Measurements from ENCODE around the gene MMP11. TPM values are rescaled to one million over a fixed set of nuclear protein-coding genes. Genes with fewer than 3 reads are reported as not detected.

MMP11 gene
- total and polyA plus RNA-seq, 5 donors from 2014 or later = 0.52 to 1.7 (median 1.0) TPM; not detected in 1

- H3K36me3 ChIP-seq (ENCODE audit: control insufficient read depth, insufficient read depth, low read length) = peaks cover 64% of the 10 kb centered on the region
- H3K4me1 ChIP-seq (ENCODE audit: control insufficient read depth, insufficient read depth, low read length, poor library complexity, severe bottlenecking) = peaks cover 6% of the 10 kb centered on the region
- no peak for DNase-seq
- H3K27me3 Mint-ChIP-seq = no peaks in the 10 kb centered on the region
- H3K27me3 ChIP-seq (ENCODE audit: control insufficient read depth, insufficient read depth, low read length) = no peaks in the 10 kb centered on the region
- H3K27ac Mint-ChIP-seq = no peak overlapping the region
- peaks cover 0 to 23% (median 9%) of the 10 kb centered on the region in 4 donors for H3K4me1 Mint-ChIP-seq
- H3K4me3 ChIP-seq (ENCODE audit: low read depth, low read length) = no peak overlapping the region
- H3K9me3 ChIP-seq (ENCODE audit: control insufficient read depth in 2 of 2, low read length in 2 of 2) = no peaks in the 10 kb centered on the region
- peaks cover 38% of the 10 kb centered on the region for H3K36me3 Mint-ChIP-seq
- H3K9me3 Mint-ChIP-seq = no peaks in the 10 kb centered on the region
- ATAC-seq (ENCODE audit: low read depth in 2 of 2) = no peak
- H3K27ac ChIP-seq (ENCODE audit: insufficient read depth, low read length, poor library complexity, severe bottlenecking) = no peak overlapping the region
- H3K4me3 Mint-ChIP-seq = no peak overlapping the region
Observed at GRCh38 chr22:23824476-23825245, 52.0 kb downstream of the MMP11 start.

GRCh38 chr22:23825246-23825905, 52.7 kb downstream of the MMP11 start:
- Histone ChIP-seq H3K36me3 (ENCODE audit: control insufficient read depth, insufficient read depth, low read length) (peaks cover 60% of the 10 kb centered on the region), H3K4me1 (ENCODE audit: control insufficient read depth, insufficient read depth, low read length, poor library complexity, severe bottlenecking) (peaks cover 6% of the 10 kb centered on the region), H3K4me3 (ENCODE audit: low read depth, low read length) (no peak overlapping the region), H3K27me3 (ENCODE audit: control insufficient read depth, insufficient read depth, low read length) (no peaks in the 10 kb centered on the region), H3K27ac (ENCODE audit: insufficient read depth, low read length, poor library complexity, severe bottlenecking) (no peak overlapping the region), H3K9me3 (ENCODE audit: control insufficient read depth in 2 of 2, low read length in 2 of 2) (no peaks in the 10 kb centered on the region)
- H3K27ac Mint-ChIP-seq = peak overlapping the region in 1 of 3 donors; percentile 38
- H3K36me3 Mint-ChIP-seq = peaks cover 40% of the 10 kb centered on the region
- DNase-seq (no peak), ATAC-seq (ENCODE audit: low read depth in 2 of 2) (no peak)
- H3K9me3 Mint-ChIP-seq = no peaks in the 10 kb centered on the region
- H3K27me3 Mint-ChIP-seq = no peaks in the 10 kb centered on the region
- peak overlapping the region in 1 of 4 donors; percentile 38 for H3K4me3 Mint-ChIP-seq
- H3K4me1 Mint-ChIP-seq = peaks cover 7 to 19% (median 14%) of the 10 kb centered on the region in 4 donors

GRCh38 chr22:23826510-23827350, 54.1 kb downstream of the MMP11 start:
- Mint-ChIP-seq H3K27me3 (no peaks in the 10 kb centered on the region), H3K27ac (peak overlapping the region in 1 of 3 donors; percentile 62), H3K36me3 (peaks cover 36% of the 10 kb centered on the region)

GRCh38 chr22:23827351-23827995, 54.8 kb downstream of the MMP11 start:
- no peaks in the 10 kb centered on the region for H3K27me3 Mint-ChIP-seq
- H3K27ac Mint-ChIP-seq = peak overlapping the region in 1 of 3 donors; percentile 66
- peaks cover 34% of the 10 kb centered on the region for H3K36me3 Mint-ChIP-seq

More at GRCh38 chr22:23826510-23827350, 54.1 kb downstream of the MMP11 start:
- H3K27me3 ChIP-seq (ENCODE audit: control insufficient read depth, insufficient read depth, low read length) = no peaks in the 10 kb centered on the region
- Mint-ChIP-seq H3K4me1 (peaks cover 7 to 15% (median 12%) of the 10 kb centered on the region in 4 donors), H3K4me3 (no peak overlapping the region), H3K9me3 (no peaks in the 10 kb centered on the region)
- DNase-seq = peak in 1 of 3 donors; percentile 68
- H3K4me1 ChIP-seq (ENCODE audit: control insufficient read depth, insufficient read depth, low read length, poor library complexity, severe bottlenecking) = no peaks in the 10 kb centered on the region
- no peak overlapping the region for H3K27ac ChIP-seq (ENCODE audit: insufficient read depth, low read length, poor library complexity, severe bottlenecking)
- peaks cover 61% of the 10 kb centered on the region for H3K36me3 ChIP-seq (ENCODE audit: control insufficient read depth, insufficient read depth, low read length)
- no peak overlapping the region for H3K4me3 ChIP-seq (ENCODE audit: low read depth, low read length)
- no peak for ATAC-seq (ENCODE audit: low read depth in 2 of 2)
- no peaks in the 10 kb centered on the region for H3K9me3 ChIP-seq (ENCODE audit: control insufficient read depth in 2 of 2, low read length in 2 of 2)

GRCh38 chr22:23828800-23829680, 56.4 kb downstream of the MMP11 start:
- ATAC-seq (ENCODE audit: low read depth in 2 of 2) (no peak), DNase-seq (no peak)
- H3K27ac ChIP-seq (ENCODE audit: insufficient read depth, low read length, poor library complexity, severe bottlenecking) = no peak overlapping the region
- no peaks in the 10 kb centered on the region for H3K9me3 ChIP-seq (ENCODE audit: control insufficient read depth in 2 of 2, low read length in 2 of 2)
- Mint-ChIP-seq H3K4me1 (peaks cover 7 to 13% (median 10%) of the 10 kb centered on the region in 4 donors), H3K4me3 (no peak overlapping the region), H3K27me3 (no peaks in the 10 kb centered on the region), H3K27ac (peak overlapping the region in 2 of 3 donors; percentile 59 to 83), H3K9me3 (no peaks in the 10 kb centered on the region), H3K36me3 (peaks cover 19% of the 10 kb centered on the region)
- peaks cover 56% of the 10 kb centered on the region for H3K36me3 ChIP-seq (ENCODE audit: control insufficient read depth, insufficient read depth, low read length)
- H3K4me1 ChIP-seq (ENCODE audit: control insufficient read depth, insufficient read depth, low read length, poor library complexity, severe bottlenecking) = no peaks in the 10 kb centered on the region
- H3K27me3 ChIP-seq (ENCODE audit: control insufficient read depth, insufficient read depth, low read length) = no peaks in the 10 kb centered on the region
- H3K4me3 ChIP-seq (ENCODE audit: low read depth, low read length) = no peak overlapping the region

More at GRCh38 chr22:23827351-23827995, 54.8 kb downstream of the MMP11 start:
- Histone ChIP-seq H3K9me3 (ENCODE audit: control insufficient read depth in 2 of 2, low read length in 2 of 2) (no peaks in the 10 kb centered on the region), H3K4me1 (ENCODE audit: control insufficient read depth, insufficient read depth, low read length, poor library complexity, severe bottlenecking) (no peaks in the 10 kb centered on the region), H3K27ac (ENCODE audit: insufficient read depth, low read length, poor library complexity, severe bottlenecking) (no peak overlapping the region), H3K27me3 (ENCODE audit: control insufficient read depth, insufficient read depth, low read length) (no peaks in the 10 kb centered on the region), H3K4me3 (ENCODE audit: low read depth, low read length) (no peak overlapping the region), H3K36me3 (ENCODE audit: control insufficient read depth, insufficient read depth, low read length) (peaks cover 58% of the 10 kb centered on the region)
- Mint-ChIP-seq H3K9me3 (no peaks in the 10 kb centered on the region), H3K4me3 (no peak overlapping the region), H3K4me1 (peaks cover 7 to 15% (median 12%) of the 10 kb centered on the region in 4 donors)
- ATAC-seq (ENCODE audit: low read depth in 2 of 2) (no peak), DNase-seq (no peak)

- H3K9me3 ChIP-seq (ENCODE audit: control insufficient read depth in 2 of 2, low read length in 2 of 2) = no peaks in the 10 kb centered on the region
- Mint-ChIP-seq H3K27ac (no peak overlapping the region), H3K27me3 (no peaks in the 10 kb centered on the region), H3K36me3 (peaks cover 16% of the 10 kb centered on the region), H3K4me3 (no peak overlapping the region), H3K4me1 (peaks cover 7 to 13% (median 10%) of the 10 kb centered on the region in 4 donors), H3K9me3 (no peaks in the 10 kb centered on the region)
- no peak for ATAC-seq (ENCODE audit: low read depth in 2 of 2)
- DNase-seq = no peak
- no peaks in the 10 kb centered on the region for H3K27me3 ChIP-seq (ENCODE audit: control insufficient read depth, insufficient read depth, low read length)
- no peaks in the 10 kb centered on the region for H3K4me1 ChIP-seq (ENCODE audit: control insufficient read depth, insufficient read depth, low read length, poor library complexity, severe bottlenecking)
- H3K36me3 ChIP-seq (ENCODE audit: control insufficient read depth, insufficient read depth, low read length) = peaks cover 54% of the 10 kb centered on the region
- H3K27ac ChIP-seq (ENCODE audit: insufficient read depth, low read length, poor library complexity, severe bottlenecking) = no peak overlapping the region
- H3K4me3 ChIP-seq (ENCODE audit: low read depth, low read length) = no peak overlapping the region
Observed at GRCh38 chr22:23829845-23830372, 57.3 kb downstream of the MMP11 start.

Data from CD4-positive, CD25-positive, alpha-beta regulatory T cell (primary cell).